Astrocyte of the cerebellum (primary cell): Measurements from ENCODE around the gene LRP1B.

Source experiments
- DNase-seq: peaks from one replicate; pipeline ENCODE4 v3.0.0-alpha.2; 2011; ENCODE audit warnings: low read depth
- H3K4me3 ChIP-seq: 2 replicates; pipeline ENCODE4 v1.5.1; 2011; ENCODE audit warnings: mild to moderate bottlenecking, low read depth, low read length, moderate library complexity
- CTCF ChIP-seq: IDR thresholded peaks from 2 replicates; pipeline ENCODE4 v1.5.1; 2012; ENCODE audit warnings: low read length, low read depth, moderate library complexity, mild to moderate bottlenecking; ENCODE audit errors: missing control alignments
- in situ Hi-C: cut with HindIII; loops from 2 replicates; pipeline ENCODE4 v1.10.0; 2017; ENCODE audit warnings: low sequenced_read_pairs

The LRP1B gene

GRCh38 chr2:141021611-141022010, 1109.2 kb downstream of the LRP1B start:
- no peak overlapping the region for H3K4me3 ChIP-seq
- no peak for TF ChIP-seq CTCF
- no peak for DNase-seq
- in situ Hi-C loops: no loop called here

GRCh38 chr2:141021109-141021508, 1109.7 kb downstream of the LRP1B start:
- DNase-seq: peak; percentile 54
- H3K4me3 ChIP-seq: no peak overlapping the region
- in situ Hi-C loops: no loop called here
- TF ChIP-seq CTCF: no peak

- no peak overlapping the region for H3K4me3 ChIP-seq
- in situ Hi-C loops: no loop called here
- no peak for DNase-seq
- TF ChIP-seq CTCF: no peak
Measured at GRCh38 chr2:141020346-141020745, 1110.5 kb downstream of the LRP1B start.

- in situ Hi-C loops: no loop called here
- H3K4me3 ChIP-seq: no peak overlapping the region
- TF ChIP-seq CTCF: no peak
- DNase-seq: peak; percentile 68
Measured at GRCh38 chr2:141015341-141016047, 1115.3 kb downstream of the LRP1B start.

- no peak overlapping the region for H3K4me3 ChIP-seq
- in situ Hi-C loops: no loop called here
- DNase-seq: no peak
- TF ChIP-seq CTCF: no peak
Measured at GRCh38 chr2:141003967-141004657, 1126.7 kb downstream of the LRP1B start.

GRCh38 chr2:141001750-141002149, 1129.1 kb downstream of the LRP1B start:
- DNase-seq: no peak
- TF ChIP-seq CTCF: no peak
- in situ Hi-C loops: no loop called here
- H3K4me3 ChIP-seq: no peak overlapping the region
